Fibroblast of upper back skin (primary cell): ENCODE measurements around the gene MINDY2.

Source experiments
- DNase-seq: peaks from one replicate; pipeline ENCODE4 v3.0.0-alpha.2; 2013

MINDY2 gene

GRCh38 chr15:58889363-58889762, 118.3 kb downstream of the MINDY2 start:
- no peak for DNase-seq

GRCh38 chr15:58898150-58898680, 127.1 kb downstream of the MINDY2 start:
- no peak for DNase-seq

GRCh38 chr15:58900631-58901030, 129.5 kb downstream of the MINDY2 start:
- DNase-seq, result no peak

GRCh38 chr15:58908550-58909309, 137.6 kb downstream of the MINDY2 start:
- DNase-seq, result no peak

- DNase-seq, result no peak
Measured at GRCh38 chr15:58909616-58910015, 138.5 kb downstream of the MINDY2 start.

- no peak for DNase-seq
Measured at GRCh38 chr15:58910456-58910855, 139.4 kb downstream of the MINDY2 start.
